Upper lobe of right lung (tissue), 1 donor: ENCODE measurements around the gene LBX2. TPM values are rescaled to one million over a fixed set of nuclear protein-coding genes. Genes with fewer than 3 reads are reported as not detected.

Experiments
- ATAC-seq: fragments of 200-7000 bp; cut with Tn5 transposase; one replicate; pipeline ENCODE4 v1.9.1; 2020; ENCODE audit warnings: mild to moderate bottlenecking, moderate library complexity
- DNase-seq: peaks from one replicate; pipeline ENCODE4 v3.0.0-alpha.2; 2020
- H3K27ac ChIP-seq: fragments of 200-600 bp; one replicate; pipeline ENCODE4 v1.8.0; 2022
- H3K27me3 ChIP-seq: fragments of 200-600 bp; one replicate; pipeline ENCODE4 v1.8.0; 2022; ENCODE audit warnings: mild to moderate bottlenecking
- H3K36me3 ChIP-seq: fragments of 200-600 bp; one replicate; pipeline ENCODE4 v1.8.0; 2022
- H3K4me1 ChIP-seq: fragments of 200-600 bp; one replicate; pipeline ENCODE4 v1.8.0; 2022
- H3K4me3 ChIP-seq: fragments of 200-600 bp; one replicate; pipeline ENCODE4 v1.8.0; 2022; ENCODE audit warnings: mild to moderate bottlenecking
- H3K9me3 ChIP-seq: fragments of 200-600 bp; one replicate; pipeline ENCODE4 v1.8.0; 2022
- intact Hi-C: fragments of 100-400 bp; cut with DNase I; formaldehyde crosslinking; loops from one replicate; pipeline ENCODE4 v1.11.0; 2022
- total RNA-seq: library from RNA; stranded (reverse); fragmentation: NEBNext Ultra II Directional; extraction: Animal tissue kit (Norgen Biotek cat#: 25700); gene quantifications from one replicate; pipeline ENCODE4 v1.2.1, GENCODE V29; 2021
- TF ChIP-seq, protein P1 (sequence below): fragments of 200-600 bp; IDR thresholded peaks from one replicate; pipeline ENCODE4 v1.8.0; 2022; ENCODE audit warnings: antibody characterized with exemption
- donor health status: DM: no; HTN: yes; CAD: no; lungs with severe emphysema.

LBX2 gene
- total RNA-seq, 1 donor from 2014 or later, result 1.8 TPM

DNA sequence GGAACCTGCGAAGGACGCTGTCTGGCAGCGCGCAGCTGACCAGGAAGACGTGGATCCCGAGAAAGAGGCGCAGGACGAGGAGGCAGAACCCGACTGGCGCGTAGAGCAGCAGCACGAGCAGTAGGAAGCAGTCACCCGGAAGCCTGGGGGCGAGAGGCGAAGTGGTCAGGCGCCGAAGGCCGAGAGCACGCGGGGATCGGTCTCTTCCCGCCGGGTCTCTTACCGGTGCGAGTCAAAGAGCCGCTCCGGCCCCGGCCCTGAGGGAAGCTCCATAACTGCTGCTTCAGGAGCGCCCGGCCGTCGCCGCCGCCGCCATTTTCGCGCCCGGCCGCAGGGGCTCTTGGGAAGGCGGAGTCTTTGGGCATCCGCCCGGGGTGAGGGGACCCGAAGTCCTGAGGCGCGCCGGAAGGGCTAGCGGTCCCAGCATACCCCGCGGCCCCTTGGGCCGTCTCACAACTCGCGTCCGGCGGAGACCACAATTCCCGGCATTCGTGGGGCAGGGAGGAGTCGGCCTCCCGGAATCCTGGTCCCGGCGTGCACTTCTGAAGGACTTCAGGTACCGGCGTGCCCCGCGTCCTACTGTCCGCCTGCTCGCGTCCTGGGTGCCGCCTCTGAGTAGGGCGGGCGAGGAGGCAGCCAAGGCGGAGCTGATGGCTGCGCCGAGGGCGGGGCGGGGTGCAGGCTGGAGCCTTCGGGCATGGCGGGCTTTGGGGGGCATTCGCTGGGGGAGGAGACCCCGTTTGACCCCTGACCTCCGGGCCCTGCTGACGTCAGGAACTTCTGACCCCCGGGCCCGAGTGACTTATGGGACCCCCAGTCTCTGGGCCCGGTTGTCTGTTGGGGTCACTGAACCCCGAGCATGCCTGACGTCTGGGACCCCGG is 30.2 kb upstream of the LBX2 start, which contains the start of the genes AUP1 and HTRA2:
Gene AUP1 (minus strand): TSS at position 350 of the 882 bp plus-strand sequence. CDS start 77 bp downstream, at position 273.
Gene HTRA2 (plus strand): TSS at position 577 of the 882 bp plus-strand sequence. CDS start 74 bp downstream, at position 651.
- DNase-seq, result peak; percentile 100
- H3K27ac ChIP-seq, result peak within 1 kb of the TSS; percentile 95
- peak within 1 kb of the TSS; percentile 99 for H3K4me3 ChIP-seq
- peaks cover 40% of the 10 kb centered on the region for H3K36me3 ChIP-seq
- TF ChIP-seq, protein P1, sequence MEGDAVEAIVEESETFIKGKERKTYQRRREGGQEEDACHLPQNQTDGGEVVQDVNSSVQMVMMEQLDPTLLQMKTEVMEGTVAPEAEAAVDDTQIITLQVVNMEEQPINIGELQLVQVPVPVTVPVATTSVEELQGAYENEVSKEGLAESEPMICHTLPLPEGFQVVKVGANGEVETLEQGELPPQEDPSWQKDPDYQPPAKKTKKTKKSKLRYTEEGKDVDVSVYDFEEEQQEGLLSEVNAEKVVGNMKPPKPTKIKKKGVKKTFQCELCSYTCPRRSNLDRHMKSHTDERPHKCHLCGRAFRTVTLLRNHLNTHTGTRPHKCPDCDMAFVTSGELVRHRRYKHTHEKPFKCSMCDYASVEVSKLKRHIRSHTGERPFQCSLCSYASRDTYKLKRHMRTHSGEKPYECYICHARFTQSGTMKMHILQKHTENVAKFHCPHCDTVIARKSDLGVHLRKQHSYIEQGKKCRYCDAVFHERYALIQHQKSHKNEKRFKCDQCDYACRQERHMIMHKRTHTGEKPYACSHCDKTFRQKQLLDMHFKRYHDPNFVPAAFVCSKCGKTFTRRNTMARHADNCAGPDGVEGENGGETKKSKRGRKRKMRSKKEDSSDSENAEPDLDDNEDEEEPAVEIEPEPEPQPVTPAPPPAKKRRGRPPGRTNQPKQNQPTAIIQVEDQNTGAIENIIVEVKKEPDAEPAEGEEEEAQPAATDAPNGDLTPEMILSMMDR, result no peak
- intact Hi-C loops, result no loop called here
- H3K4me1 ChIP-seq, result peaks cover 24% of the 10 kb centered on the region
- H3K9me3 ChIP-seq, result no peaks in the 10 kb centered on the region
- H3K27me3 ChIP-seq, result no peaks in the 10 kb centered on the region
- peak; percentile 96 for ATAC-seq

DNA sequence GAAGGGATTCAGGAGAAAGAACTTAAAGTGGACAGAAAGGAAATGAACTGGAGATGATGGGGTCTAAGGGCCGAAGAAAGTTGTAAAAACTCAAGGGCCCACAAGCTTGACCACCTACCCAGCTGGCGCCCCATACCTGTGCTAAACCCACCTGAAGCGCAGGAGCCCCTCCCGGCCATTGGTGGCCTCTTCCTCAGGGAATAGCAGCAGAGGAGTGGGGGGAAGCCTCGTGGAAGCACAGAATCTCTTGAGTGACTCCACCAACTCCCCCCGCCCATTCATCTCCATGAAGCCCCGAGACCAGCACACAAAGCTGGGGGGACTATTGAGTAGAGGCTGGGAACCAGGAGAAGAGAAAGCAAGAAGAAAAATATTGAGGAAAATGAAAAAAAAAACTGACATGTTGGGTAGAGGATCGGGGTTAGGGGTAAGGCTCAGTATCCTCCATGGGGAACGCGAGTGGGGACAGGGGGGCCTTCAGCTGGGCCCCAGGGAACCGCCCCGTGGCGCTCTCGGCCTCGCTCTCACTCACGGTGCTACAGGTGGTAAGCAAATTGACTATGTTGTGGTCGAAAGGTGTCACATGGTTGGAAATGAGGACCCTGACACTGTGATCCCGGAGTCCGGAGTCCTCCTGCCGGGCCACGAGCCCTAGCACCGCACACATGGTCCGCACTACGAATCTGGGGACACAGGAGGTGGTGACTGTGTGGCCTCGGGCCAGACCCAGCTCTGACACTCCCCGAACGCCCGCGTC is 29.4 kb upstream of the LBX2 start:
- H3K4me1 ChIP-seq, result peaks cover 24% of the 10 kb centered on the region
- H3K4me3 ChIP-seq, result peak overlapping the region; percentile 99
- DNase-seq (no peak), ATAC-seq (peak; percentile 8)
- TF ChIP-seq, protein P1, result no peak
- intact Hi-C loops, result no loop called here
- peaks cover 37% of the 10 kb centered on the region for H3K36me3 ChIP-seq
- no peaks in the 10 kb centered on the region for H3K9me3 ChIP-seq
- no peaks in the 10 kb centered on the region for H3K27me3 ChIP-seq
- H3K27ac ChIP-seq, result peak overlapping the region; percentile 95

DNA sequence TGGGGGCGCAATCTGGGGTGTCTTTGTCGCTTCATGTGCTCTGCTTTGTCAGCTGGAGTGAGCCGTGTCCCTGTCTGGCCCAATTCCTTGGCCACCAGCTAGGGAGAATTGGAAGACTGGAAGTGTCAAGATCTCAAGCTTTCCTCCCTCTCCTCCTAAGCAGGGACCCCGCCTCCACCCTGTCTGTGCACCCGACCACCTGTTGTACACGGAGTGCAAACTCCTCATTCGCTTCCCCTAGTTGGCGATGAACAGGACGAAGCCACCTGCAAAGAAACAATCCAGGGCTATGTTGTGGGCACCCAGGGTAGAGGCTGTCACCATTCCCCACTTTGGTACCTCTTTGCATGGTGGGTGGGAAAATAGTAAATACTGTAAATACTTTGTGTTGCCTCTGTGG is 28.3 kb upstream of the LBX2 start:
- Histone ChIP-seq H3K27me3 (no peaks in the 10 kb centered on the region), H3K9me3 (no peaks in the 10 kb centered on the region), H3K4me1 (peaks cover 24% of the 10 kb centered on the region), H3K4me3 (no peak overlapping the region), H3K36me3 (peaks cover 28% of the 10 kb centered on the region), H3K27ac (no peak overlapping the region)
- TF ChIP-seq, protein P1, result no peak
- no peak for DNase-seq
- no peak for ATAC-seq
- intact Hi-C loops, result no loop called here

DNA sequence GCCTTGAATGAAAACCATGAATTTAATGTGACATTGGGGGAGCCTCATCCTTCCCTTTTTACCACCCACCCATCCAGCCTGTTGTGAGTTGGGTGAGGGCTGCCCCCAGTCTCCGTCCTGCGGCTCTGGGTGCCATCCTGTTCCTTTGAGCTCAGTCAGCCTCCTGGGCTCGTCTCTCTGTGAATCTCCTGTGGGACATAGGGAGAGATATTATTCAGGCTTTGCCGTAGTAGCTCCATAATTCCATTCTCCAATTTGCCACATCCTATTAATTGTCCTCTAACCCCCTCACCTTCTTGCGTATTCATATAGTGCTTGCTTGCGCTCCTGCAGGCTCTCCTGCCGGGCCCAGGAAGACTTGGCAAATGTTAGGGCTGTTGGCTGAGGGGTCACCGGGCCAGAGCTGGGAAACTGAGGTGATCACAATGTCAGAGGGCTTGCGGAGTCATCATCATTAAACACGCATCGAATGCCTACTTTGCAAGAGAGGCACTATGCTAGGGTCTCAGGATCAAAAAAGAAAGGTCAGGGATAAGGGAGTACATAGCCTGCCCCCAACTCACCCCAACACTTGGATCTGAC is 27.3 kb upstream of the LBX2 start:
- TF ChIP-seq, protein P1, result no peak
- ATAC-seq, result no peak
- H3K27ac ChIP-seq, result no peak overlapping the region
- no peak for DNase-seq
- no peak overlapping the region for H3K4me3 ChIP-seq
- H3K36me3 ChIP-seq, result peaks cover 22% of the 10 kb centered on the region
- H3K9me3 ChIP-seq, result no peaks in the 10 kb centered on the region
- intact Hi-C loops, result no loop called here
- peaks cover 22% of the 10 kb centered on the region for H3K4me1 ChIP-seq
- H3K27me3 ChIP-seq, result no peaks in the 10 kb centered on the region

DNA sequence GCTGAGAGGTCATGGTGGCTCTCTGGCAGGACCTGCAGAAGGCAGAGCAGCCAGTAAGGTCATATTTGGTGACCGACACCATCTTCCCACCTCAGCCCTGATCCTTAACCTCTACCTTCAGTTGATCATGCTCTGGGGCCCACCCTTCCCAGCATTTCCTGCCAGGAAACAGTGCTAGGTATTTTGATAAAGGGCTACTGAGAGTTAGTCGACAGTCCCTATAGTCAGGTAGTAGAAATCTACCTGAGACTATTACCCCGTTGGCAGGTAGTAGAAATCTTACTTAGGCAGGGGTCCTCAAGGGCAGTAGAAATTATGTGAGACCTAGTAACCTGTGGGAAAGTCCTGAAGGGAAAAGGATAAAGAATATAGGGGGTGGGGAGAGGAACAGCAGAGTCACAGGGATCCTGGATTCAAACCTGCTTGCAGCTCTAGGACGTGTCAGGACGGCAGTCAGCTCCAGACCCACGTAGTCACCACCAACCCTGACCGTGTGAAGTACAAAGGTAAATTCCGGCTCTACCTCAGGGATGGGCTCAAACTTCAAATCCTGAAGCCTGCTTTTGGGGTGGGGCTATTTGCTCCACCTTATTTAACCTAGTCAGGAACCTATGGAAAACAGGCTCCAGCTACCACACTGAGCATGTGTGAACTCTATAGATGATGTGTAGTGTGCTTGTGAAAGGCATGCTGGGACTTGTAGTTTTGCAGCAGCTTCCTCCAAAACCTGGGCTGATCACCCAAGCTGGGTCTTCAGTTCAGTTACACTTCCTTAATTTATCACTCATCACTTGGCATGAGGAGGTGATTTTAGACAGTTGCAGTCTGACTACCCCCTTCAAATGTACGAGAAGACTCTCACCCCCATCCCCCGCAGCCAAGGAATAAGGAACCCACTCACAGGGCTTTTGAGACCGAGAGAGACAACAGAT is 26.6 kb upstream of the LBX2 start, which contains the start of gene DQX1:
Gene DQX1 (minus strand): TSS at position 515 of the 932 bp plus-strand sequence. CDS start 502 bp downstream, at position 13.
- intact Hi-C loops, result no loop called here
- Histone ChIP-seq H3K9me3 (no peaks in the 10 kb centered on the region), H3K36me3 (peaks cover 22% of the 10 kb centered on the region), H3K4me1 (peaks cover 15% of the 10 kb centered on the region), H3K27ac (no peak within 1 kb of the TSS), H3K27me3 (no peaks in the 10 kb centered on the region), H3K4me3 (no peak within 1 kb of the TSS)
- DNase-seq (no peak), ATAC-seq (no peak)
- TF ChIP-seq, protein P1, result no peak
